Neuronal stem cell (in vitro differentiated cells): Measurements from ENCODE around the gene ROM1.

Experiments
- DNase-seq: peaks from one replicate; pipeline ENCODE4 v3.0.0-alpha.2; 2013; ENCODE audit warnings: low spot score
- H2AFZ ChIP-seq: one replicate; pipeline ENCODE4 v1.6.1; 2013; ENCODE audit warnings: mild to moderate bottlenecking, low read length, inconsistent platforms
- H2AK5ac ChIP-seq: 2 replicates; pipeline ENCODE4 v1.6.1; 2013; ENCODE audit warnings: low read depth, mild to moderate bottlenecking, inconsistent platforms, low read length, moderate library complexity, mixed read lengths
- H2BK120ac ChIP-seq: 2 replicates; pipeline ENCODE4 v1.6.1; 2013; ENCODE audit warnings: low read depth, mild to moderate bottlenecking, inconsistent platforms, low read length, moderate library complexity, mixed read lengths
- H2BK12ac ChIP-seq: one replicate; pipeline ENCODE4 v1.6.1; 2013; ENCODE audit warnings: low read length, inconsistent platforms
- H2BK15ac ChIP-seq: 2 replicates; pipeline ENCODE4 v1.6.1; 2013; ENCODE audit warnings: mild to moderate bottlenecking, low read length, inconsistent platforms, mixed read lengths
- H2BK5ac ChIP-seq: one replicate; pipeline ENCODE4 v1.6.1; 2013; ENCODE audit warnings: inconsistent platforms, mild to moderate bottlenecking, low read length, moderate library complexity
- H3K14ac ChIP-seq: one replicate; pipeline ENCODE4 v1.6.1; 2013; ENCODE audit warnings: low read length, inconsistent platforms
- H3K18ac ChIP-seq: 2 replicates; pipeline ENCODE4 v1.6.1; 2013; ENCODE audit warnings: low read length, inconsistent platforms
- H3K23ac ChIP-seq: 2 replicates; pipeline ENCODE4 v1.6.1; 2013; ENCODE audit warnings: low read depth, mild to moderate bottlenecking, mixed read lengths, low read length, inconsistent platforms; ENCODE audit not compliant: poor library complexity
- H3K27ac ChIP-seq: replicated peaks from 3 replicates; pipeline ENCODE4 v1.5.1; 2013; ENCODE audit warnings: low read length, inconsistent platforms
- H3K27me3 ChIP-seq, 3 experiments: 2 replicates each; pipeline ENCODE4 v1.6.1; 2013; ENCODE audit warnings: low read length in 3 of 3, mild to moderate bottlenecking in 2 of 3, inconsistent platforms in 1 of 3, low read depth in 1 of 3, mixed read lengths in 1 of 3, moderate library complexity in 1 of 3; ENCODE audit not compliant: control insufficient read depth in 3 of 3, insufficient read depth in 3 of 3
- H3K36me3 ChIP-seq, 2 donors: replicated peaks in 1 of 2; 2 replicates each; pipeline ENCODE4 v1.6.1; 2013; ENCODE audit warnings: low read length in 2 of 2; ENCODE audit not compliant: control insufficient read depth in 2 of 2, insufficient read depth in 2 of 2
- H3K4ac ChIP-seq: 2 replicates; pipeline ENCODE4 v1.6.1; 2013; ENCODE audit warnings: inconsistent platforms, mild to moderate bottlenecking, low read length, moderate library complexity
- H3K4me1 ChIP-seq, 2 donors: 1 replicate in 1 of 2; 2 replicates in 1 of 2; pipeline ENCODE4 v1.6.1; 2013; ENCODE audit warnings: low read length in 2 of 2, low read depth in 1 of 2; ENCODE audit not compliant: control insufficient read depth in 2 of 2, insufficient read depth in 1 of 2
- H3K4me2 ChIP-seq: one replicate; pipeline ENCODE4 v1.6.1; 2013; ENCODE audit warnings: mild to moderate bottlenecking, low read length, inconsistent platforms; ENCODE audit not compliant: insufficient read depth, poor library complexity, severe bottlenecking
- H3K4me3 ChIP-seq, 2 donors: 2 replicates each; pipeline ENCODE4 v1.5.1; 2013; ENCODE audit warnings: low read length in 2 of 2, mild to moderate bottlenecking in 2 of 2, inconsistent platforms in 1 of 2, moderate library complexity in 1 of 2
- H3K79me1 ChIP-seq: one replicate; pipeline ENCODE4 v1.6.1; 2013; ENCODE audit warnings: low read depth, mild to moderate bottlenecking, inconsistent platforms, low read length, moderate library complexity
- H3K9ac ChIP-seq: one replicate; pipeline ENCODE4 v1.6.1; 2013; ENCODE audit warnings: mild to moderate bottlenecking, low read depth, low read length, inconsistent platforms; ENCODE audit not compliant: poor library complexity
- H3K9me3 ChIP-seq, 2 donors: replicated peaks in 1 of 2; 2 replicates each; pipeline versions ENCODE3 to v1.6.1; 2013; ENCODE audit warnings: low read length in 2 of 2, mild to moderate bottlenecking in 2 of 2, inconsistent platforms in 1 of 2, low read depth in 1 of 2, mixed read lengths in 1 of 2, moderate library complexity in 1 of 2; ENCODE audit not compliant: control insufficient read depth in 2 of 2, insufficient read depth in 1 of 2
- H4K8ac ChIP-seq: one replicate; pipeline ENCODE4 v1.6.1; 2013; ENCODE audit warnings: low read depth, mild to moderate bottlenecking, inconsistent platforms, low read length, moderate library complexity
- H4K91ac ChIP-seq: one replicate; pipeline ENCODE4 v1.6.1; 2013; ENCODE audit warnings: low read length, low read depth, mild to moderate bottlenecking, inconsistent platforms; ENCODE audit not compliant: poor library complexity
- WGBS, 2 donors: extraction: QIAGEN DNeasy Blood & Tissue Kit; methylation state at CpG; one replicate each; pipeline ENCODE4 v1.1.7; 2013; ENCODE audit warnings: missing lambda C conversion rate in 2 of 2, mixed read lengths in 1 of 2; ENCODE audit not compliant: insufficient read length in 2 of 2, insufficient replicate concordance in 1 of 2; ENCODE audit errors: extremely low coverage in 2 of 2; 5-methylcytosine and 5-hydroxymethylcytosine counted together

ROM1 gene

GRCh38 chr11:62652161-62653006 lies 39.3 kb downstream of the ROM1 start:
- no peak for DNase-seq
- Histone ChIP-seq H3K4me3 (peak overlapping the region; percentile 76 to 97), H2BK12ac (no peak overlapping the region), H3K4me1 (peaks cover 0 to 4% of the 10 kb centered on the region in 2 donors), H3K14ac (no peak overlapping the region), H3K4me2 (peak overlapping the region; percentile 71), H3K9ac (peak overlapping the region; percentile 84), H3K27ac (no peak overlapping the region), H2BK120ac (no peak overlapping the region), H3K18ac (no peak overlapping the region), H3K9me3 (no peaks in the 10 kb centered on the region), H2AFZ (peak overlapping the region; percentile 95), H3K23ac (no peak overlapping the region), H4K8ac (no peak overlapping the region), H3K36me3 (peaks cover 21 to 30% of the 10 kb centered on the region in 2 donors), H3K79me1 (peaks cover 4% of the 10 kb centered on the region), H3K4ac (no peak overlapping the region), H2AK5ac (no peak overlapping the region), H2BK5ac (no peak overlapping the region), H2BK15ac (no peak overlapping the region), H4K91ac (no peak overlapping the region), H3K27me3 (no peaks in the 10 kb centered on the region)
- WGBS, 2 donors: no CpG with 5 or more reads among the region's 16 CpGs

GRCh38 chr11:62654297-62654696 lies 41.2 kb downstream of the ROM1 start:
- Histone ChIP-seq H4K91ac (no peak overlapping the region), H2BK15ac (no peak overlapping the region), H3K23ac (no peak overlapping the region), H3K4me1 (peaks cover 0 to 4% of the 10 kb centered on the region in 2 donors), H2AK5ac (no peak overlapping the region), H3K4ac (no peak overlapping the region), H3K36me3 (peaks cover 4 to 10% of the 10 kb centered on the region in 2 donors), H2AFZ (no peak overlapping the region), H3K9ac (no peak overlapping the region), H3K14ac (no peak overlapping the region), H3K4me2 (no peak overlapping the region), H2BK5ac (no peak overlapping the region), H4K8ac (no peak overlapping the region), H2BK12ac (no peak overlapping the region), H3K27ac (no peak overlapping the region), H3K9me3 (no peaks in the 10 kb centered on the region), H3K18ac (no peak overlapping the region), H3K4me3 (no peak overlapping the region), H3K27me3 (no peaks in the 10 kb centered on the region), H3K79me1 (peaks cover 4% of the 10 kb centered on the region), H2BK120ac (no peak overlapping the region)
- no peak for DNase-seq
- 100% methylated on average over 1 of the region's 11 CpGs; no CpG with 5 or more reads in 1 of the 2 donors for WGBS, 2 donors

GRCh38 chr11:62656796-62657429 lies 43.9 kb downstream of the ROM1 start:
- H3K4me1 ChIP-seq: peaks cover 0 to 2% of the 10 kb centered on the region in 2 donors
- DNase-seq: no peak
- H2BK120ac ChIP-seq: no peak overlapping the region
- no peak overlapping the region for H3K4ac ChIP-seq
- H3K18ac ChIP-seq: no peak overlapping the region
- no peak overlapping the region for H3K14ac ChIP-seq
- no peak overlapping the region for H3K4me3 ChIP-seq
- H3K27me3 ChIP-seq: no peaks in the 10 kb centered on the region
- H3K9me3 ChIP-seq: no peaks in the 10 kb centered on the region
- H2AK5ac ChIP-seq: no peak overlapping the region
- H2AFZ ChIP-seq: peak overlapping the region; percentile 57
- no peak overlapping the region for H2BK5ac ChIP-seq
- H3K27ac ChIP-seq: no peak overlapping the region
- peaks cover 0 to 14% of the 10 kb centered on the region in 2 donors for H3K36me3 ChIP-seq
- H4K8ac ChIP-seq: no peak overlapping the region
- H3K79me1 ChIP-seq: peaks cover 4% of the 10 kb centered on the region
- H3K23ac ChIP-seq: no peak overlapping the region
- H2BK12ac ChIP-seq: no peak overlapping the region
- no CpG with 5 or more reads among the region's 5 CpGs for WGBS, 2 donors
- H3K9ac ChIP-seq: no peak overlapping the region
- no peak overlapping the region for H3K4me2 ChIP-seq
- H4K91ac ChIP-seq: no peak overlapping the region
- H2BK15ac ChIP-seq: no peak overlapping the region

- no peak overlapping the region for H2AK5ac ChIP-seq
- no CpG with 5 or more reads among the region's 36 CpGs for WGBS, 2 donors
- no peak overlapping the region for H4K91ac ChIP-seq
- no peak overlapping the region for H2BK15ac ChIP-seq
- H3K27ac ChIP-seq: peak overlapping the region; percentile 94
- no peak overlapping the region for H2BK120ac ChIP-seq
- peak overlapping the region; percentile 95 for H2AFZ ChIP-seq
- no peak overlapping the region for H4K8ac ChIP-seq
- peak overlapping the region; percentile 93 to 98 for H3K4me3 ChIP-seq
- H3K79me1 ChIP-seq: peaks cover 11% of the 10 kb centered on the region
- no peaks in the 10 kb centered on the region for H3K27me3 ChIP-seq
- no peaks in the 10 kb centered on the region for H3K9me3 ChIP-seq
- no peak for DNase-seq
- peak overlapping the region; percentile 96 for H3K23ac ChIP-seq
- peak overlapping the region; percentile 66 for H3K9ac ChIP-seq
- peak overlapping the region; percentile 69 for H3K4me2 ChIP-seq
- H3K36me3 ChIP-seq: peaks cover 16 to 51% of the 10 kb centered on the region in 2 donors
- H3K18ac ChIP-seq: peak overlapping the region; percentile 96
- peak overlapping the region; percentile 63 for H2BK5ac ChIP-seq
- H3K4me1 ChIP-seq: peaks cover 4 to 10% of the 10 kb centered on the region in 2 donors
- no peak overlapping the region for H2BK12ac ChIP-seq
- H3K4ac ChIP-seq: no peak overlapping the region
- peak overlapping the region; percentile 1 for H3K14ac ChIP-seq
Observed at GRCh38 chr11:62664405-62665074, 51.5 kb downstream of the ROM1 start.
